Panc1 (cell line): ENCODE results near the gene KANSL3.

Experiments
- CTCF ChIP-seq: fragments of 450-650 bp; IDR thresholded peaks from 2 replicates; pipeline ENCODE4 v1.5.1; 2017; ENCODE audit warnings: mild to moderate bottlenecking
- REST ChIP-seq, 2 experiments: IDR thresholded peaks; 2 replicates each; pipeline ENCODE4 v1.6.1; 2011 to 2012; ENCODE audit warnings: low read depth in 2 of 2, control low read depth in 1 of 2, low read length in 1 of 2, mild to moderate bottlenecking in 1 of 2, moderate library complexity in 1 of 2; ENCODE audit not compliant: insufficient read depth in 1 of 2

GRCh38 chr2:96601382-96602292, 36.5 kb downstream of the KANSL3 start:
- no peak for TF ChIP-seq CTCF
- no peak for TF ChIP-seq REST (IDR thresholded peaks at IDR 0.05; ENCODE audit: insufficient read depth in 1 of 2, low read depth in 2 of 2, low read length in 1 of 2)
